ENCODE measurements around the gene MLF2. TPM values are rescaled to one million over a fixed set of nuclear protein-coding genes. Genes with fewer than 3 reads are reported as not detected.

The MLF2 gene
- polyA plus RNA-seq, 2 of the 4 experiments (the other 2 are of a cell fraction): 295 to 302 TPM

DNA sequence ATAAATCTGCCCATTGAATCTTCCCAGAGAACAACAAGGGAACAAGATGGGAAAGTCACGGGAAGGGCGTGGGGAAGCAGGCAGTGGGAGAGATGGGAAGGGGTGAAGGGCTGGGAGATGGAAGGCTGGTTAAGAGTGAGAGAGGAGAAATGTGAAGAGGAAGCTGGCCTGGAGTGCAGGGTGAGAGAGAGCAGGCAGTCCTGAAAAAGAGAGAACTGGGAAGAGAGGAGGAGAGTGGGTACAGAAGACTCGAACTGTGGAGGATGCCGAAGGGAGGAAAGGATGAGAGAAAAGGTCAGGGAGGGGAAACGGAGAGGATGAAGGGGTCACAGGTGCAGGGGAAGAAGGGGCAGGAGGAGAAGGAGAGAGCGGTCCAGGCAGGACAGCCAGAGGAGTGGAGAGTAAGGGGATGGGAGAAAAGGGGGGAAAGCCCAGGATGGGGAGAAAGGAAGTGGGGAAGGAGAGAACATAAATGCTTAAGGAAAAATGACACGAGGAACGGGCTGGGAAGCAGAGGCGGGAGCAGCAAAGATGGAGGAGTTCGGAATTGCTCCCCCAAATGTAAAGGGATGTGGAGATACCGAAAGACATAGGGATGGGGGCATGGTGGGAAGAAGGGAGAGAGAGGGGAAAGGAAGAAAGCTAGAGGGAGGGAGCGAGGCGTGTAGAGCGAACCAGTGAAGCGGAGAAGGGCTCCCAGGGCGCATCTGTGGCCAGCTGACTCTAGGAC, 53.5 kb downstream of the MLF2 start:
- FAIRE-seq (no peak), DNase-seq (ENCODE audit: low read depth in 1 of 2, low spot score in 1 of 2) (no peak), ATAC-seq (no peak)
- H3K9me3 ChIP-seq: no peaks in the 10 kb centered on the region
- H3K4me2 ChIP-seq: peak overlapping the region; percentile 99
- POLR2A ChIA-PET: interaction anchor here (0.8 kb wide), 1 partner anchor 24 kb away, joined by 7 read pairs; the partner anchor contains the start of gene COPS7A
- WGBS (ENCODE audit: missing lambda C conversion rate): 74% methylated on average over 16 of the region's 16 CpGs
- peaks cover 14% of the 10 kb centered on the region; the same call in 1 of the 3 replicates for H3K4me1 ChIP-seq
- CTCF ChIA-PET: interaction anchor here (0.8 to 2.7 kb wide), 10 partner anchors 9 to 126 kb away, joined by 3 to 14 read pairs (median 4); partner anchors contain the start of genes COPS7A, MLF2 and ZNF384
- TF ChIP-seq NPAS2 (CRISPR knock-in tag; IDR thresholded peaks at IDR 0.05; ENCODE audit: borderline replicate concordance) (no peak), EHMT2 (IDR thresholded peaks at IDR 0.05; ENCODE audit: low read depth) (no peak), ZC3H11A (IDR thresholded peaks at IDR 0.05) (no peak), CBX8 (IDR thresholded peaks at IDR 0.05) (no peak), POLR2A (IDR thresholded peaks at IDR 0.05; ENCODE audit: low read length) (no peak), HOXB13 (CRISPR knock-in tag; IDR thresholded peaks at IDR 0.05; ENCODE audit: low read depth) (no peak), JUN (IDR thresholded peaks at IDR 0.05) (no peak), TFCP2L1 (CRISPR knock-in tag; IDR thresholded peaks at IDR 0.05) (no peak), BHLHE40 (IDR thresholded peaks at IDR 0.05; ENCODE audit: low read depth, low read length) (no peak), FOSL2 (IDR thresholded peaks at IDR 0.05) (no peak), FOSL2 (CRISPR knock-in tag; IDR thresholded peaks at IDR 0.05) (no peak), KDM5A (IDR thresholded peaks at IDR 0.05) (no peak), MAZ (IDR thresholded peaks at IDR 0.05; ENCODE audit: borderline replicate concordance, low read depth, low read length) (no peak), HOXA7 (CRISPR knock-in tag; IDR thresholded peaks at IDR 0.05) (no peak), RARB (CRISPR knock-in tag; IDR thresholded peaks at IDR 0.05) (no peak), NR3C1 (IDR thresholded peaks at IDR 0.05) (no peak)
- TF ChIP-seq, protein P1, sequence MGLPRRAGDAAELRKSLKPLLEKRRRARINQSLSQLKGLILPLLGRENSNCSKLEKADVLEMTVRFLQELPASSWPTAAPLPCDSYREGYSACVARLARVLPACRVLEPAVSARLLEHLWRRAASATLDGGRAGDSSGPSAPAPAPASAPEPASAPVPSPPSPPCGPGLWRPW (IDR thresholded peaks at IDR 0.05): no peak
- H3K27ac ChIP-seq: peak overlapping the region; percentile 70 to 76; a peak in 4 of 6 replicates
- peak overlapping the region; percentile 68 for H3K4me3 ChIP-seq

DNA sequence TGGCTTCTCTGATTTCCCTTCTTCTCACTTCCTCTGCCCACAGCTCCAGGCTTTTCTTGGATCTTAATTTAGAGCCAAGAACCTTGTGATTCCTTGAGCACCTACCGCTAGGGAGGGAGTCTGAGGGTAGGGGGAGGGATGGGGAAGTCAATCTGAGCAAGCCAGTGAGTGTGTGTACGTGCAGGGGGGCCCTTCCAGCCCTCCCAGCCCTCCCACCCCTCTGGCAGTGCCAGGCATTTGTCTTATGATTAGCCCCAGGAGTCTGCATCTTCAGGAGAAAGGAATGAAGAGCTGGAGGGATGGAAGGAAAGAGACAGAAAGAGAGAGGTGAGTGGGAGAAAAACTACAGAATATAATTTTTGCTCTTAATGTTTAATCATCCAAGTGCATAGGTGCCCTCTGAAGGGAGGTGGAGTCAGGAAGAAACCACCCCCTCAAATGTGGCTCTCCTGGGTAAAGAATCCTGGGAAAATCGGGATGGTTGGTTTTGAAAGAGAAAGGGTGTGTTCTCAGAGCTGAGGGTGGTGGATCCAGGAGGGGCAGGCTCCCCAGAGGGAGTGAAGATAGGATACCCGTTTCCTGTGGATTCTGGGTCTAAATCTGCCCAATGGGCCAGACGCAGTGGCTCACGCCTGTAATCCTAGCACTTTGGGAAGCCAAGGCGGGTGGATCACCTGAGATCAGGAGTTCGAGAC, 54.4 kb downstream of the MLF2 start:
- Histone ChIP-seq H3K4me1 (peaks cover 10% of the 10 kb centered on the region; the same call in 1 of the 3 replicates), H3K27ac (no peak overlapping the region), H3K4me2 (no peak overlapping the region), H3K4me3 (no peak overlapping the region), H3K9me3 (no peaks in the 10 kb centered on the region)
- FAIRE-seq: no peak
- ATAC-seq: no peak
- ChIA-PET CTCF (interaction anchor here (0.6 to 2.7 kb wide), 26 partner anchors 8 to 207 kb away, joined by 3 to 14 read pairs (median 4); partner anchors contain the start of genes MLF2 and ZNF384), POLR2A (interaction anchor here (1.0 to 1.7 kb wide), 2 partner anchors 9 to 25 kb away, joined by 7 to 8 read pairs; partner anchors contain the start of genes COPS7A and ZNF384)
- TF ChIP-seq POLR2AphosphoS2 (conservative IDR thresholded peaks at IDR 0.05; ENCODE audit: low read length) (no peak), HOXB13 (CRISPR knock-in tag; IDR thresholded peaks at IDR 0.05; ENCODE audit: low read depth) (no peak), POLR2A (IDR thresholded peaks at IDR 0.05; ENCODE audit: low read length) (no peak), SREBF2 (IDR thresholded peaks at IDR 0.05) (no peak), MAZ (IDR thresholded peaks at IDR 0.05; ENCODE audit: borderline replicate concordance, low read depth, low read length) (no peak), FOSL2 (IDR thresholded peaks at IDR 0.05) (no peak), FOSL2 (CRISPR knock-in tag; IDR thresholded peaks at IDR 0.05) (no peak)
- TF ChIP-seq, protein P2, sequence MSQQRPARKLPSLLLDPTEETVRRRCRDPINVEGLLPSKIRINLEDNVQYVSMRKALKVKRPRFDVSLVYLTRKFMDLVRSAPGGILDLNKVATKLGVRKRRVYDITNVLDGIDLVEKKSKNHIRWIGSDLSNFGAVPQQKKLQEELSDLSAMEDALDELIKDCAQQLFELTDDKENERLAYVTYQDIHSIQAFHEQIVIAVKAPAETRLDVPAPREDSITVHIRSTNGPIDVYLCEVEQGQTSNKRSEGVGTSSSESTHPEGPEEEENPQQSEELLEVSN (IDR thresholded peaks at IDR 0.05; ENCODE audit: borderline replicate concordance, low read depth): no peak
- WGBS (ENCODE audit: missing lambda C conversion rate): 63% methylated on average over 8 of the region's 8 CpGs
- DNase-seq (ENCODE audit: low read depth in 1 of 2, low spot score in 1 of 2): no peak

Small RNA genes within 50 kb of the gene (small RNA-seq; reads per million reads assigned to genes)
- 0 reads per million in 6 experiments for gene RNU6-781P

Other genes with a start within 250 kb of the MLF2 start
- 10,036 and 10,800 TPM in 2 replicates for gene GAPDH, start 218.6 kb downstream of the MLF2 start, polyA plus RNA-seq (2011; rRNA removed)
- 6,292 to 6,607 TPM (median 6,463 TPM) in 3 replicates for gene GAPDH, start 218.6 kb downstream of the MLF2 start, polyA plus RNA-seq (2017; fragmentation: RNase III; extraction: RNeasy Plus Mini Kit Qiagen cat#74134 plus additional on column Dnase treatment)
- gene IFFO1, start 197.1 kb downstream of the MLF2 start, polyA plus RNA-seq (2011; rRNA removed): 0.74 and 1.0 TPM in 2 replicates
- gene IFFO1, start 197.1 kb downstream of the MLF2 start, polyA plus RNA-seq (2017; fragmentation: RNase III; extraction: RNeasy Plus Mini Kit Qiagen cat#74134 plus additional on column Dnase treatment): 0.94 to 1.5 TPM (median 1.1 TPM) in 3 replicates
- gene NOP2, start 184.8 kb downstream of the MLF2 start, polyA plus RNA-seq (2011; rRNA removed): 162 and 176 TPM in 2 replicates
- 100 to 108 TPM (median 104 TPM) in 3 replicates for gene NOP2, start 184.8 kb downstream of the MLF2 start, polyA plus RNA-seq (2017; fragmentation: RNase III; extraction: RNeasy Plus Mini Kit Qiagen cat#74134 plus additional on column Dnase treatment)
- gene CHD4, start 145.8 kb downstream of the MLF2 start, polyA plus RNA-seq (2011; rRNA removed): 53.7 and 99.3 TPM in 2 replicates
- 83.4 to 87.8 TPM (median 84.8 TPM) in 3 replicates for gene CHD4, start 145.8 kb downstream of the MLF2 start, polyA plus RNA-seq (2017; fragmentation: RNase III; extraction: RNeasy Plus Mini Kit Qiagen cat#74134 plus additional on column Dnase treatment)
- 0.74 and 0.97 TPM in 2 replicates for gene LPAR5, start 117.2 kb downstream of the MLF2 start, polyA plus RNA-seq (2011; rRNA removed)
- 0.29 to 0.66 TPM (median 0.58 TPM) in 3 replicates for gene LPAR5, start 117.2 kb downstream of the MLF2 start, polyA plus RNA-seq (2017; fragmentation: RNase III; extraction: RNeasy Plus Mini Kit Qiagen cat#74134 plus additional on column Dnase treatment)
- gene ACRBP, start 105.7 kb downstream of the MLF2 start, polyA plus RNA-seq (2011; rRNA removed): 0.70 and 1.4 TPM in 2 replicates
- gene ACRBP, start 105.7 kb downstream of the MLF2 start, polyA plus RNA-seq (2017; fragmentation: RNase III; extraction: RNeasy Plus Mini Kit Qiagen cat#74134 plus additional on column Dnase treatment): 0.28 to 0.36 TPM (median 0.34 TPM) in 3 replicates
- 36.5 and 41.3 TPM in 2 replicates for gene ING4, start 90.0 kb downstream of the MLF2 start, polyA plus RNA-seq (2011; rRNA removed)
- 15.3 to 19.5 TPM (median 18.8 TPM) in 3 replicates for gene ING4, start 90.0 kb downstream of the MLF2 start, polyA plus RNA-seq (2017; fragmentation: RNase III; extraction: RNeasy Plus Mini Kit Qiagen cat#74134 plus additional on column Dnase treatment)
- gene ZNF384, start 63.8 kb downstream of the MLF2 start, polyA plus RNA-seq (2011; rRNA removed): 59.6 and 81.9 TPM in 2 replicates
- gene ZNF384, start 63.8 kb downstream of the MLF2 start, polyA plus RNA-seq (2017; fragmentation: RNase III; extraction: RNeasy Plus Mini Kit Qiagen cat#74134 plus additional on column Dnase treatment): 64.7 to 86.4 TPM (median 79.8 TPM) in 3 replicates
- 0.10 and 0.22 TPM in 2 replicates for gene PIANP, start 52.3 kb downstream of the MLF2 start, polyA plus RNA-seq (2011; rRNA removed)
- gene PIANP, start 52.3 kb downstream of the MLF2 start, polyA plus RNA-seq (2017; fragmentation: RNase III; extraction: RNeasy Plus Mini Kit Qiagen cat#74134 plus additional on column Dnase treatment): 0.30 to 0.56 TPM (median 0.45 TPM) in 3 replicates
- gene COPS7A, start 29.1 kb downstream of the MLF2 start, polyA plus RNA-seq (2011; rRNA removed): 78.8 and 95.0 TPM in 2 replicates
- gene COPS7A, start 29.1 kb downstream of the MLF2 start, polyA plus RNA-seq (2017; fragmentation: RNase III; extraction: RNeasy Plus Mini Kit Qiagen cat#74134 plus additional on column Dnase treatment): 46.9 to 51.2 TPM (median 50.0 TPM) in 3 replicates
- 205 and 391 TPM in 2 replicates for gene PTMS, start 13.2 kb upstream of the MLF2 start, polyA plus RNA-seq (2011; rRNA removed)
- gene PTMS, start 13.2 kb upstream of the MLF2 start, polyA plus RNA-seq (2017; fragmentation: RNase III; extraction: RNeasy Plus Mini Kit Qiagen cat#74134 plus additional on column Dnase treatment): 868 to 1,195 TPM (median 1,161 TPM) in 3 replicates
- gene LAG3, start 19.4 kb upstream of the MLF2 start, polyA plus RNA-seq (2011; rRNA removed): 0.56 and 0.66 TPM in 2 replicates
- gene LAG3, start 19.4 kb upstream of the MLF2 start, polyA plus RNA-seq (2017; fragmentation: RNase III; extraction: RNeasy Plus Mini Kit Qiagen cat#74134 plus additional on column Dnase treatment): 1.6 to 2.3 TPM (median 1.7 TPM) in 3 replicates
- gene CD4, start 36.4 kb upstream of the MLF2 start, polyA plus RNA-seq (2011; rRNA removed): not detected in 2 replicates
- 0.03 TPM in 1 of 3 replicates, not detected in the others for gene CD4, start 36.4 kb upstream of the MLF2 start, polyA plus RNA-seq (2017; fragmentation: RNase III; extraction: RNeasy Plus Mini Kit Qiagen cat#74134 plus additional on column Dnase treatment)
- gene GPR162, start 68.7 kb upstream of the MLF2 start, polyA plus RNA-seq (2011; rRNA removed): 1.8 TPM in 2 replicates
- 1.7 to 2.4 TPM (median 1.7 TPM) in 3 replicates for gene GPR162, start 68.7 kb upstream of the MLF2 start, polyA plus RNA-seq (2017; fragmentation: RNase III; extraction: RNeasy Plus Mini Kit Qiagen cat#74134 plus additional on column Dnase treatment)
- gene P3H3, start 75.3 kb upstream of the MLF2 start, polyA plus RNA-seq (2011; rRNA removed): 8.1 and 8.6 TPM in 2 replicates
- 17.7 to 23.2 TPM (median 21.9 TPM) in 3 replicates for gene P3H3, start 75.3 kb upstream of the MLF2 start, polyA plus RNA-seq (2017; fragmentation: RNase III; extraction: RNeasy Plus Mini Kit Qiagen cat#74134 plus additional on column Dnase treatment)
- 0.94 and 1.1 TPM in 2 replicates for gene GNB3, start 87.8 kb upstream of the MLF2 start, polyA plus RNA-seq (2011; rRNA removed)
- gene GNB3, start 87.8 kb upstream of the MLF2 start, polyA plus RNA-seq (2017; fragmentation: RNase III; extraction: RNeasy Plus Mini Kit Qiagen cat#74134 plus additional on column Dnase treatment): 2.3 to 3.7 TPM (median 2.7 TPM) in 3 replicates
- 51.5 and 57.5 TPM in 2 replicates for gene CDCA3, start 98.1 kb upstream of the MLF2 start, polyA plus RNA-seq (2011; rRNA removed)
- gene CDCA3, start 98.1 kb upstream of the MLF2 start, polyA plus RNA-seq (2017; fragmentation: RNase III; extraction: RNeasy Plus Mini Kit Qiagen cat#74134 plus additional on column Dnase treatment): 79.6 to 92.0 TPM (median 80.2 TPM) in 3 replicates
- gene USP5, start 99.0 kb upstream of the MLF2 start, polyA plus RNA-seq (2011; rRNA removed): 58.6 and 64.5 TPM in 2 replicates
- 75.3 to 78.2 TPM (median 76.9 TPM) in 3 replicates for gene USP5, start 99.0 kb upstream of the MLF2 start, polyA plus RNA-seq (2017; fragmentation: RNase III; extraction: RNeasy Plus Mini Kit Qiagen cat#74134 plus additional on column Dnase treatment)
- 1,913 and 2,511 TPM in 2 replicates for gene TPI1, start 114.4 kb upstream of the MLF2 start, polyA plus RNA-seq (2011; rRNA removed)
- 1,221 to 1,293 TPM (median 1,253 TPM) in 3 replicates for gene TPI1, start 114.4 kb upstream of the MLF2 start, polyA plus RNA-seq (2017; fragmentation: RNase III; extraction: RNeasy Plus Mini Kit Qiagen cat#74134 plus additional on column Dnase treatment)
- 15.3 and 16.8 TPM in 2 replicates for gene SPSB2, start 120.2 kb upstream of the MLF2 start, polyA plus RNA-seq (2011; rRNA removed)
- gene SPSB2, start 120.2 kb upstream of the MLF2 start, polyA plus RNA-seq (2017; fragmentation: RNase III; extraction: RNeasy Plus Mini Kit Qiagen cat#74134 plus additional on column Dnase treatment): 20.8 to 22.1 TPM (median 21.8 TPM) in 3 replicates
- 33.3 and 40.4 TPM in 2 replicates for gene LRRC23, start 151.7 kb upstream of the MLF2 start, polyA plus RNA-seq (2011; rRNA removed)
- gene LRRC23, start 151.7 kb upstream of the MLF2 start, polyA plus RNA-seq (2017; fragmentation: RNase III; extraction: RNeasy Plus Mini Kit Qiagen cat#74134 plus additional on column Dnase treatment): 17.2 to 19.1 TPM (median 19.1 TPM) in 3 replicates
- gene ENO2, start 161.4 kb upstream of the MLF2 start, polyA plus RNA-seq (2011; rRNA removed): 26.2 and 45.1 TPM in 2 replicates
- gene ENO2, start 161.4 kb upstream of the MLF2 start, polyA plus RNA-seq (2017; fragmentation: RNase III; extraction: RNeasy Plus Mini Kit Qiagen cat#74134 plus additional on column Dnase treatment): 31.0 to 38.6 TPM (median 31.6 TPM) in 3 replicates
- gene ATN1, start 174.8 kb upstream of the MLF2 start, polyA plus RNA-seq (2011; rRNA removed): 11.3 and 23.1 TPM in 2 replicates
- 40.3 to 51.6 TPM (median 51.2 TPM) in 3 replicates for gene ATN1, start 174.8 kb upstream of the MLF2 start, polyA plus RNA-seq (2017; fragmentation: RNase III; extraction: RNeasy Plus Mini Kit Qiagen cat#74134 plus additional on column Dnase treatment)
- not detected in 2 replicates for gene RNU7-1, start 190.7 kb upstream of the MLF2 start, polyA plus RNA-seq (2011; rRNA removed)
- gene RNU7-1, start 190.7 kb upstream of the MLF2 start, polyA plus RNA-seq (2017; fragmentation: RNase III; extraction: RNeasy Plus Mini Kit Qiagen cat#74134 plus additional on column Dnase treatment): not detected in 3 replicates
- 466 and 493 TPM in 2 replicates for gene C12orf57, start 190.9 kb upstream of the MLF2 start, polyA plus RNA-seq (2011; rRNA removed)
- 224 to 273 TPM (median 261 TPM) in 3 replicates for gene C12orf57, start 190.9 kb upstream of the MLF2 start, polyA plus RNA-seq (2017; fragmentation: RNase III; extraction: RNeasy Plus Mini Kit Qiagen cat#74134 plus additional on column Dnase treatment)
- gene PTPN6, start 198.2 kb upstream of the MLF2 start, polyA plus RNA-seq (2011; rRNA removed): 18.9 and 29.0 TPM in 2 replicates
- gene PTPN6, start 198.2 kb upstream of the MLF2 start, polyA plus RNA-seq (2017; fragmentation: RNase III; extraction: RNeasy Plus Mini Kit Qiagen cat#74134 plus additional on column Dnase treatment): 14.2 to 17.1 TPM (median 15.1 TPM) in 3 replicates
- 296 and 297 TPM in 2 replicates for gene PHB2, start 217.5 kb upstream of the MLF2 start, polyA plus RNA-seq (2011; rRNA removed)
- 292 to 313 TPM (median 293 TPM) in 3 replicates for gene PHB2, start 217.5 kb upstream of the MLF2 start, polyA plus RNA-seq (2017; fragmentation: RNase III; extraction: RNeasy Plus Mini Kit Qiagen cat#74134 plus additional on column Dnase treatment)
- 92.0 and 96.7 TPM in 2 replicates for gene EMG1, start 217.8 kb upstream of the MLF2 start, polyA plus RNA-seq (2011; rRNA removed)
- gene EMG1, start 217.8 kb upstream of the MLF2 start, polyA plus RNA-seq (2017; fragmentation: RNase III; extraction: RNeasy Plus Mini Kit Qiagen cat#74134 plus additional on column Dnase treatment): 65.7 to 78.2 TPM (median 67.9 TPM) in 3 replicates

Measured in A549 (cell line).